B cell (primary cell): ENCODE results near the gene PINLYP.

Experiments
- CTCF ChIP-seq: fragments of 200-600 bp; IDR thresholded peaks from one replicate; pipeline ENCODE4 v1.8.0; 2022; ENCODE audit warnings: antibody characterized with exemption, mild to moderate bottlenecking
- EZH2 ChIP-seq: IDR thresholded peaks from 2 replicates; pipeline ENCODE4 v1.6.1; 2012; ENCODE audit warnings: borderline replicate concordance, low read depth, mild to moderate bottlenecking, moderate library complexity, low read length; ENCODE audit not compliant: insufficient read depth, poor library complexity, severe bottlenecking

GRCh38 chr19:43582495-43582894, 6.9 kb downstream of the PINLYP start:
- no peak for TF ChIP-seq CTCF
- no peak for TF ChIP-seq EZH2
